Trophoblast cell (in vitro differentiated cells and primary cell): ENCODE results near the gene NHERF2.

Experiments
- DNase-seq, 2 donors: peaks; one replicate each; pipeline ENCODE4 v3.0.0-alpha.2; 2016
- H2AFZ ChIP-seq: 2 replicates; pipeline ENCODE4 v1.6.1; 2013; ENCODE audit warnings: low read length, moderate library complexity, mild to moderate bottlenecking; ENCODE audit not compliant: insufficient read depth, poor library complexity
- H2AK5ac ChIP-seq: 2 replicates; pipeline ENCODE4 v1.6.1; 2013; ENCODE audit warnings: mild to moderate bottlenecking, low read length
- H2BK120ac ChIP-seq: 2 replicates; pipeline ENCODE4 v1.6.1; 2013; ENCODE audit warnings: low read length, mild to moderate bottlenecking, moderate library complexity; ENCODE audit not compliant: insufficient read depth, poor library complexity
- H2BK12ac ChIP-seq: 2 replicates; pipeline ENCODE4 v1.6.1; 2013; ENCODE audit warnings: mild to moderate bottlenecking, low read length, moderate library complexity
- H2BK5ac ChIP-seq: 2 replicates; pipeline ENCODE4 v1.6.1; 2013; ENCODE audit warnings: low read length, low read depth, moderate library complexity, mild to moderate bottlenecking; ENCODE audit not compliant: poor library complexity
- H3K14ac ChIP-seq: 2 replicates; pipeline ENCODE4 v1.6.1; 2013; ENCODE audit warnings: mild to moderate bottlenecking, low read length
- H3K18ac ChIP-seq: 2 replicates; pipeline ENCODE4 v1.6.1; 2013; ENCODE audit warnings: mild to moderate bottlenecking, low read length
- H3K23ac ChIP-seq: 2 replicates; pipeline ENCODE4 v1.6.1; 2013; ENCODE audit warnings: low read length
- H3K27ac ChIP-seq: 2 replicates; pipeline ENCODE4 v1.5.1; 2013; ENCODE audit warnings: low read depth, mild to moderate bottlenecking, inconsistent platforms, low read length, moderate library complexity
- H3K27me3 ChIP-seq: 2 replicates; pipeline ENCODE4 v1.6.1; 2013; ENCODE audit warnings: inconsistent platforms, mild to moderate bottlenecking, low read length, moderate library complexity; ENCODE audit not compliant: insufficient read depth
- H3K36me3 ChIP-seq, 2 experiments: 1 replicate in 1 of 2; 2 replicates in 1 of 2; pipeline ENCODE4 v1.6.1; 2013; ENCODE audit warnings: low read length in 2 of 2, mild to moderate bottlenecking in 2 of 2, moderate library complexity in 1 of 2; ENCODE audit not compliant: insufficient read depth in 2 of 2, control insufficient read depth in 1 of 2
- H3K4ac ChIP-seq: 2 replicates; pipeline ENCODE4 v1.6.1; 2013; ENCODE audit warnings: low read depth, mild to moderate bottlenecking, low read length, moderate library complexity
- H3K4me1 ChIP-seq, 2 experiments: 1 replicate in 1 of 2; 2 replicates in 1 of 2; pipeline ENCODE4 v1.6.1; 2013; ENCODE audit warnings: low read length in 2 of 2, mild to moderate bottlenecking in 2 of 2, moderate library complexity in 1 of 2; ENCODE audit not compliant: insufficient read depth in 2 of 2, control insufficient read depth in 1 of 2
- H3K4me2 ChIP-seq: 2 replicates; pipeline ENCODE4 v1.6.1; 2013; ENCODE audit warnings: inconsistent platforms, mild to moderate bottlenecking, low read length, moderate library complexity
- H3K4me3 ChIP-seq: 2 replicates; pipeline ENCODE4 v1.5.1; 2013; ENCODE audit warnings: mild to moderate bottlenecking, low read depth, low read length, inconsistent platforms
- H3K79me1 ChIP-seq: one replicate; pipeline ENCODE4 v1.6.1; 2013; ENCODE audit warnings: low read length
- H3K79me2 ChIP-seq: 2 replicates; pipeline ENCODE4 v1.6.1; 2013; ENCODE audit warnings: low read length, mild to moderate bottlenecking; ENCODE audit not compliant: control insufficient read depth, insufficient read depth, poor library complexity
- H3K9ac ChIP-seq: 2 replicates; pipeline ENCODE4 v1.6.1; 2013; ENCODE audit warnings: mild to moderate bottlenecking, low read length
- H3K9me3 ChIP-seq: 2 replicates; pipeline ENCODE4 v1.6.1; 2013; ENCODE audit warnings: low read depth, mild to moderate bottlenecking, control low read depth, inconsistent platforms, low read length; ENCODE audit not compliant: insufficient read depth
- H4K12ac ChIP-seq: 2 replicates; pipeline ENCODE4 v1.6.1; 2013; ENCODE audit warnings: low read depth, mild to moderate bottlenecking, low read length, moderate library complexity
- H4K8ac ChIP-seq: 2 replicates; pipeline ENCODE4 v1.6.1; 2013; ENCODE audit warnings: low read depth, mild to moderate bottlenecking, low read length, moderate library complexity
- H4K91ac ChIP-seq: one replicate; pipeline ENCODE4 v1.6.1; 2013; ENCODE audit warnings: low read depth, mild to moderate bottlenecking, low read length, moderate library complexity
- WGBS: extraction: QIAGEN DNeasy Blood & Tissue Kit; methylation state at CpG from one replicate; pipeline ENCODE4 v1.1.7; 2013; ENCODE audit warnings: missing lambda C conversion rate; ENCODE audit not compliant: insufficient read length, insufficient coverage; ENCODE audit errors: extremely low coverage; 5-methylcytosine and 5-hydroxymethylcytosine counted together

Gene NHERF2

DNA sequence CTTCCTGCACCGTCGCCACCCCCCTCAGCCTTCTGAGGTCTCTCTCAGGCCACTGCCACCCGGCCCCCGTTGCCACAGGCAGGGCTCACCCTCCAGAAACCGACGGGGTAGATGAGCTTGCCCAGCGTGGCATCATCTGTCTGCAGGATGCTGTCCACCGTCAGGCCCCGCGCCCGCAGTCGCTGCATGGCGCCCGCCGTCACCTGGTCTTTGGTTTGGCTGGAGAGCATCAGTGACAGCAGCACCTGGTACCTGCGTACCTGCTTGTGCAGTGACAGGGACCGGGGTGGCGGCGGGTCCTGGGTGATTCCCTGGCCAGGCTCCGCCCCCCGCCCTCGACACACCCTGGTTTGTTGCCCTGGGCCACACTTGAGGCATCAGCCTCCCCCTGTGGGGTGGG lies 17.8 kb downstream of the NHERF2 start:
- H3K27me3 ChIP-seq, result no peaks in the 10 kb centered on the region
- H3K9ac ChIP-seq, result no peak overlapping the region
- H2BK120ac ChIP-seq, result no peak overlapping the region
- no peak overlapping the region for H2AK5ac ChIP-seq
- peaks cover 11% of the 10 kb centered on the region in 2 experiments for H3K4me1 ChIP-seq
- no peak overlapping the region for H3K27ac ChIP-seq
- H3K14ac ChIP-seq, result no peak overlapping the region
- H4K8ac ChIP-seq, result no peak overlapping the region
- no peak overlapping the region for H3K4me2 ChIP-seq
- H2AFZ ChIP-seq, result no peak overlapping the region
- no peak overlapping the region for H4K91ac ChIP-seq
- peaks cover 3% of the 10 kb centered on the region for H3K79me1 ChIP-seq
- H4K12ac ChIP-seq, result no peak overlapping the region
- H3K18ac ChIP-seq, result no peak overlapping the region
- H3K36me3 ChIP-seq, result no peaks in the 10 kb centered on the region
- no peak overlapping the region for H2BK5ac ChIP-seq
- H3K4me3 ChIP-seq, result no peak overlapping the region
- no peak overlapping the region for H3K4ac ChIP-seq
- H3K23ac ChIP-seq, result no peak overlapping the region
- WGBS, result no CpG with 5 or more reads among the region's 22 CpGs
- DNase-seq, result no peak
- H2BK12ac ChIP-seq, result no peak overlapping the region
- H3K79me2 ChIP-seq, result no peaks in the 10 kb centered on the region
- H3K9me3 ChIP-seq, result peaks cover 3% of the 10 kb centered on the region

DNA sequence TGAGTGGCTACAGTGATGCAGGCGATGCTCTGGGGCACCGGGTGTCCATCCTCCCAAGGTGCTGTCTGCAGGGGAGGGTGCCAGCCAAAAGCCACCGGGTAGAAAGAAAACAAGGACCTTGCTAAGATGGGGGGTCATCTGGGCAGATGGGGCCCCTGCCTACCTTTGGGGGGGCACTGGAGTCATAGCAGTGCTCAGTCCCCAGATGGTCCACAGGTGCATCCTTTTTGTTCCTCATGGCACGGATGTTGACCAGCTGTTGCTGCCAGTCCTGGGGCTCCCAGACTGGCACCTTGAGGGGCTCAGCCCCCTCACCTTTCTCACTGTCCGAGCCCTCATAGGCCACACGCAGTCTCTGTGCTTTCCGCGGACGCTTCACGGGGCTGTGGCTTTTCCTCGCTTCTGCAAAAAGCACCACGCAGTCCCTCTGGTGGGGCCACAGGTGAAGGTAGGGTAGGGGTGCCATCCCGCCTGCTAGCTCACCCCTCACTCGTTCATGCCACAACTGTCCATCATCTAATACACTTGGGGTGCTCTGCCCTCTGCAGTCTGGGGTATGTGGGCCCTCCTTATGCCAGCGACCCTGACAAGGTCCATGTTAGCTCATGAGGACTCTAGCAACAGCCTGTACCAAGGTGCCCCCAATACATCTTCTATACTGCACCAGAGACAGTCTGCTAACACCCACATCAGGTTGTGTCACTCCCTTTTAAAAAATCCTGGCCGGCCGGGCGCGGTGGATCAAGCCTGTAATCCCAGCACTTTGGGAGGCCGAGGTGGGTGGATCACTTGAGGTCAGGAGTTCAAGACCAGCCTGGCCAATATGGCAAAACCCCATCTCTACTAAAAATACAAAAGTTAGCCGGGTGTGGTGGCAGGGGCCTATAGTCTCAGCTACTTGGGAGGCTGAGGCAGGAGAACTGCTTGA lies 19.5 kb downstream of the NHERF2 start:
- H3K79me2 ChIP-seq, result no peaks in the 10 kb centered on the region
- no peak overlapping the region for H2BK5ac ChIP-seq
- H3K36me3 ChIP-seq, result peaks cover 4 to 5% of the 10 kb centered on the region in 2 experiments
- no peak overlapping the region for H3K14ac ChIP-seq
- no peak overlapping the region for H3K4ac ChIP-seq
- no peak overlapping the region for H2BK12ac ChIP-seq
- H4K12ac ChIP-seq, result no peak overlapping the region
- H4K91ac ChIP-seq, result no peak overlapping the region
- no peak overlapping the region for H4K8ac ChIP-seq
- peaks cover 3% of the 10 kb centered on the region for H3K79me1 ChIP-seq
- H3K4me2 ChIP-seq, result no peak overlapping the region
- H3K4me3 ChIP-seq, result no peak overlapping the region
- H3K27ac ChIP-seq, result no peak overlapping the region
- WGBS, result no CpG with 5 or more reads among the region's 21 CpGs
- no peak for DNase-seq
- peaks cover 11% of the 10 kb centered on the region in 2 experiments for H3K4me1 ChIP-seq
- no peak overlapping the region for H3K23ac ChIP-seq
- H3K9me3 ChIP-seq, result peaks cover 3% of the 10 kb centered on the region
- no peak overlapping the region for H2AFZ ChIP-seq
- no peak overlapping the region for H3K18ac ChIP-seq
- H3K9ac ChIP-seq, result no peak overlapping the region
- no peak overlapping the region for H2AK5ac ChIP-seq
- H2BK120ac ChIP-seq, result no peak overlapping the region
- H3K27me3 ChIP-seq, result no peaks in the 10 kb centered on the region

- Histone ChIP-seq H3K4me1 (peaks cover 11% of the 10 kb centered on the region in 2 experiments), H3K27me3 (no peaks in the 10 kb centered on the region), H3K9ac (peak overlapping the region; percentile 8), H4K91ac (no peak overlapping the region), H3K79me1 (peaks cover 3% of the 10 kb centered on the region), H2AFZ (peak overlapping the region; percentile 84), H3K9me3 (peaks cover 3% of the 10 kb centered on the region), H3K36me3 (peaks cover 10 to 11% of the 10 kb centered on the region in 2 experiments), H3K79me2 (no peaks in the 10 kb centered on the region), H2BK12ac (no peak overlapping the region), H2AK5ac (no peak overlapping the region), H3K4me2 (peak overlapping the region; percentile 74), H2BK120ac (no peak overlapping the region), H3K4ac (no peak overlapping the region), H3K27ac (no peak overlapping the region), H3K23ac (no peak overlapping the region), H4K12ac (no peak overlapping the region), H3K18ac (no peak overlapping the region), H2BK5ac (no peak overlapping the region), H4K8ac (peak overlapping the region; percentile 50), H3K14ac (no peak overlapping the region), H3K4me3 (peak overlapping the region; percentile 74)
- no CpG with 5 or more reads among the region's 8 CpGs for WGBS
- no peak for DNase-seq
Measured at GRCh38 chr16:2046893-2047329, 20.2 kb downstream of the NHERF2 start.

DNA sequence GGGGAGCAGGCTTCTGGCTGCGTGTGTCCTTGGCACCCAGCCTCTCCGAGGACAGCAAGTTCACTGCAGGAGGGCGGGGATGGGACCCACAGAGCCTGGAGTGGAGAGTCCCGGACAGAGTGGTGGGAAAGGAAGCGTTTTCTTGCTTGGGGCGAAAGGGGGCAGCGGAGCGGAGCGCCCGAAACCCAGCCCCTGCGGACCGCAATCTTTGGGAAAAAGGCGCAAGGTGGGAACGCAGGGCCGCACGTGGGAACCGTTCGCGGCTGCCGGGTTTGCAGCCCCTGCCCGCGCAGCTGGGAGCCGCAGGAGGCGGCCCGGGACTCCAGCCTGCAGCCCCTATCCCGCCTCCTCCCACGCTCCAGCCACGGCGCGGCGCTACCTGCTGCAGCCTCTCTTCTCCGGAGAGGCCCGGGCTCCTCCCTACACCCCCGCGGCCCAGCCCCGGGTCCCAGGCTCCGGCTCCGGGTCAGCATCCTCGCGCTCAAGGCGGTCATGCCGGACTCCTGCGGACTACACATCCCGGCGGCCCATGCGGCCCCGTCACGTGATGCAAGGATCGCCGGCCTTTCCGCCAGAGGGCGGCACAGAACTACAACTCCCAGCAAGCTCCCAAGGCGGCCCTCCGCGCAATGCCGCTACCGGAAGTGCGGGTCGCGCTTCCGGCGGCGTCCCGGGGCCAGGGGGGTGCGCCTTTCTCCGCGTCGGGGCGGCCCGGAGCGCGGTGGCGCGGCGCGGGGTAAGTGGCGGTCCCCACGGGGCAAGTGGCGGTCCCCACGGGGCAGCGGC lies 20.8 kb downstream of the NHERF2 start, which contains the start of the genes NTHL1 and TSC2:
TSS of gene NTHL1 (minus strand) at position 505 of the 786 bp plus-strand sequence. CDS start at position 494, 11 bp downstream.
TSS of gene TSC2 (plus strand) at position 656 of the 786 bp plus-strand sequence. CDS start 631 bp downstream, outside the sequence.
- Histone ChIP-seq H4K91ac (peak within 1 kb of the TSS; percentile 72), H3K23ac (no peak within 1 kb of the TSS), H3K27me3 (no peaks in the 10 kb centered on the region), H2BK5ac (no peak within 1 kb of the TSS), H3K36me3 (peaks cover 16 to 18% of the 10 kb centered on the region in 2 experiments), H2AK5ac (no peak within 1 kb of the TSS), H3K4me1 (peaks cover 11% of the 10 kb centered on the region in 2 experiments), H3K9me3 (peaks cover 3% of the 10 kb centered on the region), H2BK12ac (no peak within 1 kb of the TSS), H4K12ac (peak within 1 kb of the TSS; percentile 87), H3K4me2 (peak within 1 kb of the TSS; percentile 98), H3K4ac (peak within 1 kb of the TSS; percentile 40), H3K4me3 (peak within 1 kb of the TSS; percentile 94), H3K14ac (peak within 1 kb of the TSS; percentile 69), H3K27ac (no peak within 1 kb of the TSS), H3K18ac (peak within 1 kb of the TSS; percentile 82), H2BK120ac (peak within 1 kb of the TSS; percentile 14), H2AFZ (peak within 1 kb of the TSS; percentile 84), H3K79me2 (no peaks in the 10 kb centered on the region), H4K8ac (peak within 1 kb of the TSS; percentile 90), H3K9ac (peak within 1 kb of the TSS; percentile 88), H3K79me1 (peaks cover 3% of the 10 kb centered on the region)
- WGBS, result no CpG with 5 or more reads among the region's 81 CpGs
- peak; percentile 95 to 97 for DNase-seq
